ENCODE data around the gene BDKRB2.

The BDKRB2 gene

DNA sequence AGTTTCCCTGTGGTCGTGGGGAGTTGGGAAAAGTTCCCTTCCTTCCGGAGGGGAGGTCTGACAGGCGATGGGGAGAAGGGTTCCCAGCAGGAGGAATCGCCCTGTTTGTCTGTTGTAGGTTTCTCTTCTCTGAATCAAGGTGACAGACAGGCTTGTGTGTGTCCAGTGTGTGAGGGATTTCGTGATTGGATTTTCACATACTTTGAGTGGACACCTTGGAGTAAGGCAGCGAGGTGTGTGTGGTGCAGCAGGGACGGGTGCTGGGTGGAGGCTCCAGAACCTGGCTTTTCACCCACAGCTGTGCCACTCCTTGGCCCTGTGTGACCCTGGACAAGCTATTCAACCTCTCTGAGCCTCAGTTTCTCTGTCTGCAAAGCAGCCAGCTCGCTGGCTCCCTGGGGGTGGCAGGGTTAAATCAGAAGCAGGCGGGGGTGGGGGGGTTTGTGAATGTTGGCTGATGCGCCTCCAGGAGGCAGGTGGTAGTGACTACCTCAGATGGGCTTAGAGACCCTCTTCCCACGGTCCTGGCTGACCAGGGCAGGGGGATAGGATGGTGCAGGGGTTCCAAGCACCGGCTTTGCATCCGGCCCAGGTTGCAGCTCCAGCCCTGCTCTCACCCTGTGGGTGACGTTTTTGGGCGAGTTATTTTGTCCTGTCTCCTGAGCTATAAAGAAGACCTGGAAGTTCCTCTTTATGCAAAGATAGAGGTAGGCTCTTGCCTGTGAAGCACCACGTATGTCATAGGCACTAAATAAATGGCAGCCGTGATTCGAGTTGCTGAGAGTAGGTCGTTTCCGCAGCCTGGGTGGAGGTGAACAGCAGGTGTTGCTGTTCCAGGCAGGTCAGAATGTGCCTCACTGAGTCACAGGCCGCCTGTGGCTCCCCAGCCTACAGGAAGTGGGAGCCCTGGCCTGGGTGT lies 679 bp downstream of the BDKRB2 start:
- Histone ChIP-seq H3K9me3 (ENCODE audit: severe bottlenecking) (no peaks in the 10 kb centered on the region), H3K36me3 (no peaks in the 10 kb centered on the region), H3K27me3 (ENCODE audit: insufficient read depth, low read depth, severe bottlenecking) (no peaks in the 10 kb centered on the region), H3K4me3 (ENCODE audit: low read depth, low read length) (peak overlapping the region; percentile 28; the same call in 1 of the 2 replicates), H3K27ac (no peak overlapping the region)
- TF ChIP-seq, protein P1, sequence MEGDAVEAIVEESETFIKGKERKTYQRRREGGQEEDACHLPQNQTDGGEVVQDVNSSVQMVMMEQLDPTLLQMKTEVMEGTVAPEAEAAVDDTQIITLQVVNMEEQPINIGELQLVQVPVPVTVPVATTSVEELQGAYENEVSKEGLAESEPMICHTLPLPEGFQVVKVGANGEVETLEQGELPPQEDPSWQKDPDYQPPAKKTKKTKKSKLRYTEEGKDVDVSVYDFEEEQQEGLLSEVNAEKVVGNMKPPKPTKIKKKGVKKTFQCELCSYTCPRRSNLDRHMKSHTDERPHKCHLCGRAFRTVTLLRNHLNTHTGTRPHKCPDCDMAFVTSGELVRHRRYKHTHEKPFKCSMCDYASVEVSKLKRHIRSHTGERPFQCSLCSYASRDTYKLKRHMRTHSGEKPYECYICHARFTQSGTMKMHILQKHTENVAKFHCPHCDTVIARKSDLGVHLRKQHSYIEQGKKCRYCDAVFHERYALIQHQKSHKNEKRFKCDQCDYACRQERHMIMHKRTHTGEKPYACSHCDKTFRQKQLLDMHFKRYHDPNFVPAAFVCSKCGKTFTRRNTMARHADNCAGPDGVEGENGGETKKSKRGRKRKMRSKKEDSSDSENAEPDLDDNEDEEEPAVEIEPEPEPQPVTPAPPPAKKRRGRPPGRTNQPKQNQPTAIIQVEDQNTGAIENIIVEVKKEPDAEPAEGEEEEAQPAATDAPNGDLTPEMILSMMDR (IDR thresholded peaks at IDR 0.05; ENCODE audit: low read depth, low read length): no peak
- DNase-seq: no peak

DNA sequence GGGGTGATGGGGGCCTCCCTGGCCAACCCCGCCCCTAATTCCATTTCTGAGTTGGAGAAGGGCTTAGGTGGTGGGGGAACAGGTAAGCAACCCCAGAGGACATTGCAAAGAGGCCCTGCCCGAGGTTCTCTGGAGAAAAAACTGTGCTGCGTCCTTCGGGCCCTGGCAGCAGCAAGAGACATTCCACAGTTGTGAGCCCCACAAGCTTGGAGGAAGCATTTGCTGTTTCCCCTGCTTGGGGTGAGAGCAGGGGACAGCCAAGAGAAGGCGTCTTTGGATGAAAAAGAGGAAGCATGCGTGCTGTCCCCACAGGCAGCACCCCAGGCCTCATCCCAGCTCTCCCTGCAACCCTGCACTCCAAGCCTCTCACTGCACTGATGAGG lies 1.3 kb downstream of the BDKRB2 start:
- DNase-seq: no peak
- Histone ChIP-seq H3K4me3 (ENCODE audit: low read depth, low read length) (no peak overlapping the region), H3K9me3 (ENCODE audit: severe bottlenecking) (no peaks in the 10 kb centered on the region), H3K27me3 (ENCODE audit: insufficient read depth, low read depth, severe bottlenecking) (no peaks in the 10 kb centered on the region), H3K27ac (no peak overlapping the region), H3K36me3 (no peaks in the 10 kb centered on the region)
- TF ChIP-seq, protein P1 (IDR thresholded peaks at IDR 0.05; ENCODE audit: low read depth, low read length): no peak

DNA sequence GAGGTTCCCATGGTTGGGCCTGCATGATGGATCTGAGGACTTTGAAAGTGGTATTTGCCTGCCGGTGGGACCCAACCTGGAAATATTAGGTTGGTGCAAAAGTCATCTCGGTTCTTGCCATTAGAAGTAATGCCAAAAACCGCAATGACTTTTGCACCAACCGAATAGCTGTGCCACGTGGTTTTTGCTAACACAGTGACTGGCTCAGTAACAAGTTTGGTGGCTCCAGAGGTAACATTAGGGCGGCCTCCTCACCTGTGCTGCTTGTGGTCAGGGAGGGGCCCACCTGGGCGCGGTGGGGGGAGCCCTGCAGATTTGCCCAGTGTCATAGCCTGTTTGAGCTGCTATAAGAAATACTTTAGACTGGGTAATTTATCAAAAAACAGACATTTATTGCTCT lies 1.8 kb downstream of the BDKRB2 start:
- no peak for DNase-seq
- Histone ChIP-seq H3K4me3 (ENCODE audit: low read depth, low read length) (no peak overlapping the region), H3K27ac (no peak overlapping the region), H3K36me3 (no peaks in the 10 kb centered on the region), H3K9me3 (ENCODE audit: severe bottlenecking) (no peaks in the 10 kb centered on the region), H3K27me3 (ENCODE audit: insufficient read depth, low read depth, severe bottlenecking) (no peaks in the 10 kb centered on the region)
- TF ChIP-seq, protein P1 (IDR thresholded peaks at IDR 0.05; ENCODE audit: low read depth, low read length): no peak

DNA sequence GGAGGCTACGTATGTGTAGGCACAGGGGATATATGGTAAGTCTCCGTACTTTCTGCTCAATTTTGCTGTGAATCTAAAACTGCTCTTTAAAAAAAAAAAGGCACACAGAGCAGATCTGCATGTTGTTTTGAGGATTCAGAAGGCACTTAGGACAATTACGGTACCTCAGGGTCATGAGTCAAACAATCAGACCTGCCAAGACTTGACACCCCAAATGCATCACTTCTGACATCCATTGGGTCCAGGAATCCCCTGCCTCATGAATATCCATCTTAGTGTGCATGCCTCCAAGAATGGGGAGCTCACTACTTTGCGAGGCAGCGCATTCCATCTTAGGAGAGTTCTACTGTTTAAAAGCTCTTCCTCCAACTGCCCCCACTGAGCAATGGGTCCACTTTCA lies 3.0 kb downstream of the BDKRB2 start:
- no peak overlapping the region for H3K4me3 ChIP-seq (ENCODE audit: low read depth, low read length)
- H3K36me3 ChIP-seq: no peaks in the 10 kb centered on the region
- DNase-seq: no peak
- no peak overlapping the region for H3K27ac ChIP-seq
- TF ChIP-seq, protein P1 (IDR thresholded peaks at IDR 0.05; ENCODE audit: low read depth, low read length): no peak
- H3K9me3 ChIP-seq (ENCODE audit: severe bottlenecking): no peaks in the 10 kb centered on the region
- no peaks in the 10 kb centered on the region for H3K27me3 ChIP-seq (ENCODE audit: insufficient read depth, low read depth, severe bottlenecking)

DNA sequence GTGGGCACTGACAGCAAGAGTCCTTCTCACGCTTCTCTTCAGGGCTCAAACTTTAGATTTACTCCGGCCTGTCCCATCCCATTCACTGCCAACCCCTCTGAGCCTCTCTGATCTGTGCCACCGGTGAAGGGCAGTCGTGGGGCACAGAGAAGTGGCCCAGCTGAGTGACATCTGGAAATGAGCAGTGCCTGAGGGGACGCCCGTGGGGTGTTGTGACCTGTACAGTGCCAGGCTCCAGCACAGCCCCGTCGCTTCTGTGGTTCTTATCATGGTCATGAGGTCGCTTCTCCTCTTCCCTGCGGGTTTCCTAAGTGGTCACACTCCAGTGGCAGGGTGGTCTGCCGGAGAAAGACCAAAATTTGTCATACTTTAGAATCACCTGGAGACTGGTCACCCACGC lies 4.1 kb downstream of the BDKRB2 start:
- Histone ChIP-seq H3K27me3 (ENCODE audit: insufficient read depth, low read depth, severe bottlenecking) (no peaks in the 10 kb centered on the region), H3K36me3 (no peaks in the 10 kb centered on the region)

More for the DNA sequence above, 4.1 kb downstream of the BDKRB2 start:
- TF ChIP-seq, protein P1 (IDR thresholded peaks at IDR 0.05; ENCODE audit: low read depth, low read length): no peak
- H3K4me3 ChIP-seq (ENCODE audit: low read depth, low read length): no peak overlapping the region
- DNase-seq: no peak
- no peak overlapping the region for H3K27ac ChIP-seq
- H3K9me3 ChIP-seq (ENCODE audit: severe bottlenecking): no peaks in the 10 kb centered on the region

Data from WERI-Rb-1 (cell line).